NOMO-1 (cell line): ENCODE results near the gene TAS2R14.

ENCODE experiments used
- DNase-seq, 2 experiments: peaks; one replicate each; lab custom pipeline; 2025; ENCODE audit not compliant: unreplicated experiment in 2 of 2; lab: John Stamatoyannopoulos, UW

Gene TAS2R14

DNA sequence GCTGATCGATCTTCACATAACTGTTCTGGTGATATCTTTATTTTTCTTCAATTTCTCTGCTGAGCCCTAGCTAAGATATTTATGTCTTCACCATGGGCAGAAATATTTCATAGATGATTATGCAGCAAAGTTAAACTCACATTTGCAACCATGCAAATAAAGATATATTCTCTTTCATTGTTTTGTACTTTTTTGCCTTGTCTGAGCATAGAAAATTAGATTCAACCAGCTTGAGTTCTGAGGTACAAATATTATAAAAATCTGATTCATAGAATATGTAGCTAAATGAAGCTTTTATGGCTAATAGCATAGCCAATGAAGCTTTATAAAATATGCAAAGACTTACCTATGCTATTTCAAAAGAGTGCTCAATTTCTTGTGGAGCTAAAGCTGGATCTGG is 29.6 kb downstream of the TAS2R14 start, which contains the start of gene TAS2R13:
Gene TAS2R13 (minus strand): TSS at position 101 of the 400 bp plus-strand sequence. CDS start 264 bp downstream, outside the sequence.
- DNase-seq, result no peak

GRCh38 chr12:10904686-10905085 is 34.4 kb downstream of the TAS2R14 start:
- DNase-seq, result no peak

DNA sequence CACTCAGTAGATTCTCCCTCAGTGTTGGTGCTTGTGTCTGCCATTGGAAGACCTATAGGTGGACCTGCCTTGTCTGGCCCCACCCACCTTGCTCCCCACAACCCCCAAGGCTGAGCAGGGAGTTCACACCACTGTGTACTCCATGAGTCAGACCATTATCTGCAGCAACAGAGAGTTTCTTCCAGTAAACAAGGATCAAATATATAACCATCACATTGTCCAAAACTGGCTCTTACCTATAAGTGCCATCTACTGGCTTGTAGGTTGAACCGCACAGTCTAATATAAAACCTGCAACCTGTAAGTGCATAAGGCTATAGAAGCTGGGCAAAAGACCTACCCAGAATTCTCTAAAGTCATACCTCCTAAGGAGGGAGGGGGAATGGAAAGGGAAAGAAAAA is 37.6 kb downstream of the TAS2R14 start:
- DNase-seq, result no peak

DNA sequence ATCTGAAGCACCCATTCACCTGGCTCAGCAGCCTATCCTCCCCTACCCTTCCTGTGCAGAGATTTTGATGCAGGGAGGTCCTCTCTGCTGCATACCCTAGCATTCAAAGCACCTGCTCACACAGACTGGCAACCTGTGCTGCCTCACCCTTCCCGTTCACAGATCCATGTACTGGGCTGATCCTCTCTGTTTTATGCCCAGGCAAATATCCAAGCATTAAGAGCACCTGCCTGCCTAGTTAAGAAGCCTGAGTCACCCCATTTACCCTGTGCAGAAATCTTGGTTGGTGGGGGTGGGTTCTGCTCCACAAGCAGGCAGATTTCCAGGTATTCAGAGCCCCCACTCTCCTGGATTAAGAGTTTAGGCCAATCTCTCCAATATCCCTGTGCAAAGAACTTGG is 38.1 kb downstream of the TAS2R14 start:
- DNase-seq, result no peak

DNA sequence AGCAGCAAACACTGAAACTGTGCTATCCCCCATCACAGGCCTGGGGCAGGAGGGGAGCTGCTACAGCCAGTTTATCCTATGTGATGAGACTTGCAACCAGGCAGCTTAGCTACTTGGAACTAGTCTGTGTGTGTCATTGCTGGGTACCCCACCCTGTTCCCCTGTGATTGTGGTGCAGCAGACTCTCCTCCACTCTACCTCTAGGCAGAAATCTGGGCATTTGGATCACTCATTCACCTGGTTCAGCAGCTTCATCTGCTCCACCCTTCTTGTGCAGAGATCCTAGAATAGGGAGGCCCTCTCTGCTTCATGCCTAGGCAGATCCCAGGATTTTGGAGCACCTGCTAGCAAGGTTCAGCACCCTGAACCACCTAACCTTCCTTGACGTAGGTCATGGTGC is 38.5 kb downstream of the TAS2R14 start:
- no peak for DNase-seq

GRCh38 chr12:10896854-10897253 is 42.2 kb downstream of the TAS2R14 start:
- no peak for DNase-seq

GRCh38 chr12:10891937-10892336 is 47.1 kb downstream of the TAS2R14 start:
- no peak for DNase-seq

DNA sequence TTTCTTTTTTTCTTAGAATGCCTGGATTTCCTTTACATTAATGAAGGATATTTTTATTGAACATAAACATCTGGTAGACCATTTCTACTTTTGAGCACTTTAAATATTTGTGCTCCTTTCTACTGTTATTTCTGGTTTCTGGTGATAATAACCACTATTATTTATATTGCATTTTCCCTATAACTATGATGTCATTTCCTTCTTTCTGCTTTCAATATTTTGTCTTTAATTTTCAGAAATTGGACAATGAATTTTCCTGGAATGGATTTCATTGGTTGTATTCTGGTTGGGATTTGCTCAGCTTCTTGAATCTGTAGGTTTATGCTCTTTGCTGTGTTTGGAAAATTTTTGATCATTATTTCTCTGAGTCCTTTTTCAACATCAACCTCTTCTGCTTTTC is 49.8 kb downstream of the TAS2R14 start:
- no peak for DNase-seq
